Astrocyte (in vitro differentiated cells and primary cell): ENCODE measurements around the gene IFITM10. TPM values are rescaled to one million over a fixed set of nuclear protein-coding genes. Genes with fewer than 3 reads are reported as not detected.
A peak's percentile ranks its signal among the peaks of the same experiment; 100 is the strongest.

Experiments used
- DNase-seq: peaks from one replicate; pipeline ENCODE4 v3.0.0-alpha.2; 2010; ENCODE audit warnings: low read depth
- FAIRE-seq: peaks from 2 replicates; lab custom pipeline; 2011; peaks lifted over from hg19 to GRCh38; lab: Jason Lieb, UNC
- H2AFZ ChIP-seq: 2 replicates; pipeline ENCODE4 v1.6.0; 2012; ENCODE audit warnings: low read depth, low read length, inconsistent platforms
- H3K27ac ChIP-seq: 2 replicates; pipeline ENCODE4 v1.5.1; 2011; ENCODE audit warnings: low read depth, low read length, inconsistent platforms
- H3K27me3 ChIP-seq: 2 replicates; pipeline ENCODE4 v1.6.0; 2011; ENCODE audit warnings: low read length, inconsistent platforms; ENCODE audit not compliant: insufficient read depth
- H3K36me3 ChIP-seq: 2 replicates; pipeline ENCODE4 v1.5.1; 2011; ENCODE audit warnings: low read length, inconsistent platforms; ENCODE audit not compliant: insufficient read depth
- H3K4me1 ChIP-seq: 2 replicates; pipeline ENCODE4 v1.5.1; 2011; ENCODE audit warnings: low read length, inconsistent platforms; ENCODE audit not compliant: insufficient read depth
- H3K4me2 ChIP-seq: 2 replicates; pipeline ENCODE4 v1.6.0; 2012; ENCODE audit warnings: low read length, inconsistent platforms
- H3K4me3 ChIP-seq: 2 replicates; pipeline ENCODE4 v1.5.1; 2011; ENCODE audit warnings: low read depth, mild to moderate bottlenecking, low read length, inconsistent platforms; ENCODE audit not compliant: insufficient read depth
- H3K79me2 ChIP-seq: 2 replicates; pipeline ENCODE4 v1.6.0; 2012; ENCODE audit warnings: mild to moderate bottlenecking, low read length, inconsistent platforms; ENCODE audit not compliant: insufficient read depth
- H3K9ac ChIP-seq: 2 replicates; pipeline ENCODE4 v1.6.0; 2012; ENCODE audit warnings: mild to moderate bottlenecking, low read length, inconsistent platforms
- H3K9me3 ChIP-seq: 2 replicates; pipeline ENCODE4 v1.5.1; 2012; ENCODE audit warnings: low read depth, mild to moderate bottlenecking, low read length, inconsistent platforms; ENCODE audit not compliant: insufficient read depth
- H4K20me1 ChIP-seq: 2 replicates; pipeline ENCODE4 v1.6.0; 2012; ENCODE audit warnings: low read length, inconsistent platforms; ENCODE audit not compliant: insufficient read depth
- H3K27ac Mint-ChIP-seq: one replicate; pipeline ENCODE4 v1.8.0; 2021; ENCODE audit warnings: mild to moderate bottlenecking, mixed read lengths; ENCODE audit not compliant: unreplicated experiment
- H3K27me3 Mint-ChIP-seq: one replicate; pipeline ENCODE4 v1.8.0; 2021; ENCODE audit warnings: low read depth, mixed read lengths; ENCODE audit not compliant: unreplicated experiment
- H3K36me3 Mint-ChIP-seq: one replicate; pipeline ENCODE4 v1.8.0; 2021; ENCODE audit warnings: low read depth, mixed read lengths; ENCODE audit not compliant: unreplicated experiment
- H3K4me1 Mint-ChIP-seq: one replicate; pipeline ENCODE4 v1.8.0; 2021; ENCODE audit warnings: low read depth, mixed read lengths; ENCODE audit not compliant: unreplicated experiment
- H3K4me3 Mint-ChIP-seq: one replicate; pipeline ENCODE4 v1.8.0; 2021; ENCODE audit warnings: mild to moderate bottlenecking, moderate library complexity, mixed read lengths; ENCODE audit not compliant: unreplicated experiment
- H3K9me3 Mint-ChIP-seq: one replicate; pipeline ENCODE4 v1.8.0; 2021; ENCODE audit warnings: mild to moderate bottlenecking, mixed read lengths; ENCODE audit not compliant: unreplicated experiment
- EZH2 ChIP-seq: IDR thresholded peaks from 2 replicates; pipeline ENCODE4 v1.6.1; 2012; ENCODE audit warnings: mild to moderate bottlenecking, low read length, inconsistent platforms; ENCODE audit not compliant: insufficient read depth
- total RNA-seq: library from RNA; stranded (reverse); gene quantifications from 2 replicates; pipeline ENCODE4 v1.2.1, GENCODE V29; 2021
- TF ChIP-seq, protein P1 (sequence below): IDR thresholded peaks from 2 replicates; pipeline ENCODE4 v1.5.1; 2011; ENCODE audit warnings: low read depth, mild to moderate bottlenecking, inconsistent platforms, low read length, moderate library complexity; ENCODE audit not compliant: insufficient read depth

The IFITM10 gene
- total RNA-seq, 1 donor from 2014 or later: 2.0 TPM

DNA sequence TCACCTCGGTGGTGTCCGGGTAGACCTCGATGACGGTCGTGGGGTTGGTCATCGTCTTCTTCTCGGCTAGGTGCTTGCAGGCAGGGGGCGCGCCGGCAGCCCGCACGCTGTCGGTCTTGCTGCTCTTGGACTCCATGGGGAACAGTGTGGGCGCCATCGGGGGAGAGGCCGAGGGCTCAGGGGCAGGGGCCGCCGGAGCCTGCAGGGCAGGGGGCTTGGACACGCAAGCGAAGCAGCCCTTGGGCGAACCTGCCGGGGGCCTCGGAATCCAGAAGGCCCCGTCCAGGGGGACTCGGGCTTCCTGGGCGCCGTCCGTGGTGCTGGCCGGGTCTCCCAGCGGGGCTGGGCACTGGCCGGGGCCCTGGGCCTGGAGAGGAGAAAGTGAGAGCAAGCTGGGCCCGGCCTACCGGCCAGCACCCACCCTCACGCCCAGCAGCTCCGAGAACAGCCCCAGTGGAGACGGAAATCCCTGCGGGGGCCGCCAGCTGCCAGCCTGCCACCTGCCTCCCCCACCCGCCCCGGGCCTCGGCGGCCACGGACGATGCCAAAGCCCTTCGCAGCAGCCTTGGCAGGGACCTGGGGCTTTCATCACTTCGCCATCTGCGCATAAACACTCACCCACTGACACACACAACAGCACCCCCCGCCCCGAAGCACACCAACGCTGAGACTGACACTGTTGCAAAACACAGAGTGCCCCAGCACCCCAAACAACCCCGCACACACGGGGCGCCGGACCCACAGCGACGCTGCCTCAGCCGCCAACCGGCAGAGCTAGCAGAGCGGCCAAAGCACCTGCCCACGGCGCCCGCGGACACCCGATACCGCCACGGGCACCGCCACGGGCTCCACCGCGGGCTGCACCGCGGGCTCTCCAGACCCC, 2.4 kb downstream of the IFITM10 start:
- no peak for DNase-seq
- Histone ChIP-seq H3K27me3 (no peaks in the 10 kb centered on the region), H3K4me3 (peak overlapping the region; percentile 49), H3K9me3 (peaks cover 5% of the 10 kb centered on the region), H3K4me2 (peak overlapping the region; percentile 84), H4K20me1 (peaks cover 27% of the 10 kb centered on the region), H2AFZ (no peak overlapping the region), H3K27ac (no peak overlapping the region), H3K9ac (peak overlapping the region; percentile 27), H3K4me1 (peaks cover 28% of the 10 kb centered on the region), H3K79me2 (no peaks in the 10 kb centered on the region), H3K36me3 (no peaks in the 10 kb centered on the region)
- no peaks in the 10 kb centered on the region for H3K9me3 Mint-ChIP-seq
- H3K4me1 Mint-ChIP-seq: peaks cover 12% of the 10 kb centered on the region
- FAIRE-seq: no peak
- H3K27me3 Mint-ChIP-seq: peaks cover 9% of the 10 kb centered on the region
- no peak overlapping the region for H3K27ac Mint-ChIP-seq
- H3K36me3 Mint-ChIP-seq: peaks cover 6% of the 10 kb centered on the region
- TF ChIP-seq, protein P1, sequence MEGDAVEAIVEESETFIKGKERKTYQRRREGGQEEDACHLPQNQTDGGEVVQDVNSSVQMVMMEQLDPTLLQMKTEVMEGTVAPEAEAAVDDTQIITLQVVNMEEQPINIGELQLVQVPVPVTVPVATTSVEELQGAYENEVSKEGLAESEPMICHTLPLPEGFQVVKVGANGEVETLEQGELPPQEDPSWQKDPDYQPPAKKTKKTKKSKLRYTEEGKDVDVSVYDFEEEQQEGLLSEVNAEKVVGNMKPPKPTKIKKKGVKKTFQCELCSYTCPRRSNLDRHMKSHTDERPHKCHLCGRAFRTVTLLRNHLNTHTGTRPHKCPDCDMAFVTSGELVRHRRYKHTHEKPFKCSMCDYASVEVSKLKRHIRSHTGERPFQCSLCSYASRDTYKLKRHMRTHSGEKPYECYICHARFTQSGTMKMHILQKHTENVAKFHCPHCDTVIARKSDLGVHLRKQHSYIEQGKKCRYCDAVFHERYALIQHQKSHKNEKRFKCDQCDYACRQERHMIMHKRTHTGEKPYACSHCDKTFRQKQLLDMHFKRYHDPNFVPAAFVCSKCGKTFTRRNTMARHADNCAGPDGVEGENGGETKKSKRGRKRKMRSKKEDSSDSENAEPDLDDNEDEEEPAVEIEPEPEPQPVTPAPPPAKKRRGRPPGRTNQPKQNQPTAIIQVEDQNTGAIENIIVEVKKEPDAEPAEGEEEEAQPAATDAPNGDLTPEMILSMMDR: no peak
- peak; percentile 51 for TF ChIP-seq EZH2
- peak overlapping the region; percentile 70 for H3K4me3 Mint-ChIP-seq

DNA sequence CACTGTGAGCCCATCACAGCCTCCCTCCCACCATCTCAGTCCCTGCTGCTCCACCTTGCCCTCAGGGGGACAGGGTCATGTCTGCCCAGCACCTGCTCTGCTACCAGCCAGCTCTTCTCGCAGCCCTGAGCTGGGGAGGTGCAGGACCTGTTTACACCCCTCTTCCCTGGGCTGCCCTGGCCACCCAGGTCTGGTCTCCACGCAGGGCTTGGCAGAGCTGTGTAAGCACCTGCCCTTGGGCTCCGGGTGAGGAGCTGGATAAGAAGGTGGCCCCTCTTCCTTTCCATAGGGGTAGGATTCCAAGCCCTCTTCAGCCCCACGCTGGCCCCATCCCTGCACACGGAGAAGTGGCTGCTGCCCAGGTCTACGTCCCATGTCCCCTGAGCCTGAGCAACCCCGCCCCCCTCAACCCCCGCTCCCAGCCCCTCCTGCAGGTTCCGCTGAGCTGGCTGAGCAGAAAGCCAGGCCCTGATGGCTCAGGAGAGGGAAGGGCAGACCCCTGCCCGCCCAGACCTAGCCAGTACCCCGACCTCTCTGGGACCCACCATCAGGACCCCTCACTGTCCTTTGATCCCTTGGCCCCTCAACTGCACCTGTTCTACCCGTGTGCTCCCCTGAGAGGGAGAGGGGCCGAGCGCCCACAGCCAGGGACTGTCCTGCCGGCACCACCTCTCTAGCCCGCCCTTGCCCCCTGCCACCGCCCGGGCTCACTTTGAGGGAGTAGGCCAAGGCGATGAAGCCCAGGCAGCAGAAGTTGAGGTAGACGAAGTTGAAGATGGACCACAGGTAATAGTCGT, 3.2 kb downstream of the IFITM10 start:
- no peaks in the 10 kb centered on the region for H3K27me3 ChIP-seq
- H3K4me3 Mint-ChIP-seq: peak overlapping the region; percentile 14
- H3K27me3 Mint-ChIP-seq: peaks cover 9% of the 10 kb centered on the region
- peaks cover 6% of the 10 kb centered on the region for H3K36me3 Mint-ChIP-seq
- peaks cover 27% of the 10 kb centered on the region for H4K20me1 ChIP-seq
- no peak overlapping the region for H3K9ac ChIP-seq
- no peaks in the 10 kb centered on the region for H3K9me3 Mint-ChIP-seq
- H3K4me2 ChIP-seq: peak overlapping the region; percentile 84
- DNase-seq (no peak), FAIRE-seq (no peak)
- peaks cover 8% of the 10 kb centered on the region for H3K9me3 ChIP-seq
- no peak overlapping the region for H2AFZ ChIP-seq
- H3K4me1 Mint-ChIP-seq: peaks cover 12% of the 10 kb centered on the region
- H3K79me2 ChIP-seq: no peaks in the 10 kb centered on the region
- no peak overlapping the region for H3K27ac ChIP-seq
- no peak overlapping the region for H3K4me3 ChIP-seq
- no peak overlapping the region for H3K27ac Mint-ChIP-seq
- no peaks in the 10 kb centered on the region for H3K36me3 ChIP-seq
- peaks cover 28% of the 10 kb centered on the region for H3K4me1 ChIP-seq
- no peak for TF ChIP-seq EZH2
- TF ChIP-seq, protein P1: no peak
